Activated effector memory CD4-positive, alpha-beta T cell treated with Interleukin-2 at 50 U/mL for 16 hours (primary cell): Measurements from ENCODE around the gene MS4A6E.

ENCODE experiments used
- DNase-seq: peaks from one replicate; pipeline ENCODE4 v3.0.0-alpha.2; 2020

Gene MS4A6E

GRCh38 chr11:60377401-60378136, 50.5 kb downstream of the MS4A6E start:
- no peak for DNase-seq

- no peak for DNase-seq
Measured at GRCh38 chr11:60378354-60378753, 51.3 kb downstream of the MS4A6E start, which contains the start of gene MS4A7. Gene MS4A7 (plus strand): TSS chr11:60378532. CDS start chr11:60383142, 4,610 bp downstream.

GRCh38 chr11:60389279-60389910, 62.3 kb downstream of the MS4A6E start:
- no peak for DNase-seq

GRCh38 chr11:60390419-60390818, 63.4 kb downstream of the MS4A6E start:
- DNase-seq, result no peak
